Large intestine (tissue), 3 donors: ENCODE measurements around the gene ANK2. TPM values are rescaled to one million over a fixed set of nuclear protein-coding genes. Genes with fewer than 3 reads are reported as not detected.
A peak's percentile ranks its signal among the peaks of the same experiment; 100 is the strongest.

Experiments used
- DNase-seq, 2 donors: peaks; one replicate each; pipeline versions ENCODE4 v3.0.0 to v3.0.0-alpha.2; 2013
- H3K27ac ChIP-seq: one replicate; pipeline ENCODE4 v1.5.1; 2013; ENCODE audit warnings: low read length
- H3K27me3 ChIP-seq: 2 replicates; pipeline ENCODE4 v1.6.1; 2013; ENCODE audit warnings: low read length; ENCODE audit not compliant: control insufficient read depth, insufficient read depth
- H3K36me3 ChIP-seq: 2 replicates; pipeline ENCODE4 v1.6.1; 2013; ENCODE audit warnings: low read length; ENCODE audit not compliant: control insufficient read depth, insufficient read depth
- H3K4me1 ChIP-seq: one replicate; pipeline ENCODE4 v1.6.1; 2013; ENCODE audit warnings: low read length; ENCODE audit not compliant: control insufficient read depth, insufficient read depth
- H3K4me3 ChIP-seq: one replicate; pipeline ENCODE4 v1.5.1; 2013; ENCODE audit warnings: low read length
- H3K9me3 ChIP-seq: one replicate; pipeline ENCODE4 v1.6.1; 2013; ENCODE audit warnings: mild to moderate bottlenecking, low read depth, low read length, moderate library complexity; ENCODE audit not compliant: control insufficient read depth
- WGBS: methylation state at CpG from one replicate; pipeline ENCODE4 v1.1.5; 2013; ENCODE audit warnings: low lambda C conversion rate; ENCODE audit not compliant: insufficient coverage; 5-methylcytosine and 5-hydroxymethylcytosine counted together
- polyA plus RNA-seq: library from polyadenylated mRNA; unstranded; fragments of 120-200 nt; gene quantifications from one replicate; pipeline ENCODE4 v1.2.1, GENCODE V29; 2013

Gene ANK2
- polyA plus RNA-seq, 1 donor: 50.4 TPM

DNA sequence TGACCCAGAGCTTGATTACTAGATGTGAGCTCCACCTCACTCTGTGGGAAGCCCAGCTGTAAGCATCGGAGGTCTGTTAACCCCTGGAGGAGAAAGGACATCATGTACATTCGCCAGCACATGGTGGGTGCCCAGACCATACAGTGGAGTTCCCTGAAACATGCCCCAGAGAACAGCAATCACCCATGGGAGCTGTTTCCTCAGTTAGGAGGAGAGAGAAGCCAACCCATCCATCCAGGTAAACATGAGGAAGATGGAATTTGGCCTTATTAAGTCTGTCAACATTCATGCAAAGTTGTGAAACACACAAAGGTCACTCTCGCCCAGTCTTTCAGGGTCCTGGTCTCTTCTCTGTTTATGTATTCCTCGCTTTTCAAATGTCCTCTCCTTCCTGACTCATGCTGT is 354.7 kb downstream of the ANK2 start:
- no peaks in the 10 kb centered on the region for H3K36me3 ChIP-seq
- 7% methylated on average over 2 of the region's 4 CpGs for WGBS
- no peaks in the 10 kb centered on the region for H3K9me3 ChIP-seq
- H3K4me1 ChIP-seq: peaks cover 26% of the 10 kb centered on the region
- H3K27me3 ChIP-seq: no peaks in the 10 kb centered on the region
- DNase-seq: peak; percentile 75 to 90
- H3K4me3 ChIP-seq: no peak overlapping the region
- peak overlapping the region; percentile 92 for H3K27ac ChIP-seq

DNA sequence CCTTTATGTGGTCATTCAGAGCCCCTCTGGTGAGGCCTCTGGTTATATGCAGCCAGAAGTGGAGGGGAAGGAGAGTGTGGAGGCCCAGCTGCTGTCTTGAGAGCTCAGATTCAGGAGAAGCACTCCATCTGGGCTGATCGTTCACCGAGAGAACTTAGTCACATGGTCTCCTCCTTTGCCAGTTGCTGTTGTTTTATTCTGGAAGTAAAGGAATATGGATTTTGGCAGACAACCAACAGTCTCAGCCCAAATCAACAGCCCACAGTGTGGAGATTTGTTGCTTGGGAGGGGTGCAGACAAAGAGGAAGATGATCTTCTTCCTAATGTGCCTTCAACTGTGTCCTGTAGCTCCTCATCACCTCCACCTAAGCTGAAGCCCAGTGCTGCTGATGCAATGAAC is 355.4 kb downstream of the ANK2 start:
- H3K27ac ChIP-seq: peak overlapping the region; percentile 92
- H3K4me3 ChIP-seq: no peak overlapping the region
- peaks cover 26% of the 10 kb centered on the region for H3K4me1 ChIP-seq
- H3K9me3 ChIP-seq: no peaks in the 10 kb centered on the region
- DNase-seq: no peak
- no CpG with 5 or more reads among the region's 2 CpGs for WGBS
- H3K27me3 ChIP-seq: no peaks in the 10 kb centered on the region
- no peaks in the 10 kb centered on the region for H3K36me3 ChIP-seq

DNA sequence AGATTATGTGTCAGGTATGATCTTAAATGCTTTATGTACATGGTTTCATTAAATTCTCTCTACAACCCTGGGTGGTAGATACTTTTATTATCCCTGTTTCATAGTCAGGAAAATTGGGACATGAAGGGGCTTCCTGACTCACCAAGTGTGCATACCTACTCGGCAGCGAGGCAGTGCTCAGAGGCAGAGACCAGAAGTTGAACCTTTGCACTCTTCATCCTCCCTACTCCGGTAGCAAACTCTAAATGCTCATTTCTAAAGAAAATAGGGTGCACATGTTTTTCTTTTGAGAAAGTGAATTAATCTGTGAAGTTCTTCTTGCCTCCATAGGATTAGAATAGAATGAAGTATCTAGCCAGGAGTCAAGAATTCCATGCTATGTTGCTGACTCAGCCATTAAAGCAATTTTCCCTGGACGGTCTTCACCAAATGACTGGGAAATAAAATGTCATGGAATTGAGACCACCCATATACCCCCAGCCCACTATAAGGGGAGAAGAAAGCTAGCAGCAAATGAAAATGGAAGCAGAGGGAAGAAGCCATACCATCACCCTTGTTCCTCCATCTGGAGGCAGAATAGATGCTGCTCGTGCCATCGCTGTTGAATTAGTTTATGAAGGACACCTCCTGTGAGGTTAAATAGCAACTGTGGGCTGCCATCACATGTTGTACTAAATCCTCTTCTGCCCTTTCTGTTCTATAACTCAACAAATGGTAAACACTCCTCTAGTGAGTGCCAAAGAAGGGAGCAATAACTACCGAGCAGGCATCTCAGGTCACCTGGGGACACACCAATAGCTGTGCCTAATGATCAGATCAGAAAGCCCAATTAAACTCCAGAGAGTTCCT is 356.6 kb downstream of the ANK2 start:
- Histone ChIP-seq H3K9me3 (no peaks in the 10 kb centered on the region), H3K4me3 (no peak overlapping the region), H3K27me3 (no peaks in the 10 kb centered on the region), H3K36me3 (no peaks in the 10 kb centered on the region), H3K4me1 (peaks cover 26% of the 10 kb centered on the region), H3K27ac (peak overlapping the region; percentile 92)
- no peak for DNase-seq
- WGBS: no CpG with 5 or more reads among the region's 7 CpGs

DNA sequence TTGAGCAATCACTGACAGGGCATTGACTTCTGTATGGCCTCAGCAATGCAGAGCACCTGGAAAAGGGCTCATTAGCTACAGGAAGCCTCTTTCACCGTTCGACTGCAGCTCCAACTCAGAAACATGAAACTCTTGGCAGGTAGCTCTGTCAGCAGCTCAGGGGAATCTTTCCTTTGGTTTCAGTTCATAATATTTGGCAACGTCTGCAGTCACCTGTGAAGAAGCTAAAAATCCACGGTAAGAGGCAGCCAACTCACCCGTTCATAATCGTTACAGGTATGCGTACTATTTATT is 357.2 kb downstream of the ANK2 start:
- Histone ChIP-seq H3K4me1 (peaks cover 26% of the 10 kb centered on the region), H3K9me3 (no peaks in the 10 kb centered on the region), H3K27ac (no peak overlapping the region), H3K27me3 (no peaks in the 10 kb centered on the region), H3K36me3 (no peaks in the 10 kb centered on the region), H3K4me3 (no peak overlapping the region)
- no peak for DNase-seq
- WGBS: no CpG with 5 or more reads among the region's 7 CpGs

DNA sequence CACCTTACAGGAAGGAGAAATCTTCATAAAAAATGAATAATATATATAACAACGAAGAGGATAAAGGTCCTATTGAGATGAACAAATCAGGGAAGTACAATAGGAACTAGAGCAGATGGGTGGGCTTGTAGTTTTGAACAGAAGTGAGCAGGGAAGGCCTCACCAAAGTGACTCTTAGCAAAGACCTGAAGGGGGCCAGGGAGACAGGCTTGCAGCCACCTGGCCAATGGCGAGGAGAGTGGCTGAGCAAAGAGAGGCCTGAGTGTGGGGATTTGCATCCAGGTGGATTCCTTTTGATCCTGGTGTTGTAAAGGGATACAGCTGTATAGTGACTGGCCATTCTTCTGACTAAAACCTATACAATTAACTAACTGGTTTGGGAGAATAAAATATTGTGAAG is 358.0 kb downstream of the ANK2 start:
- H3K36me3 ChIP-seq: no peaks in the 10 kb centered on the region
- H3K9me3 ChIP-seq: no peaks in the 10 kb centered on the region
- H3K27me3 ChIP-seq: no peaks in the 10 kb centered on the region
- WGBS: 100% methylated on average over 1 of the region's 2 CpGs
- H3K4me3 ChIP-seq: no peak overlapping the region
- H3K27ac ChIP-seq: no peak overlapping the region
- peaks cover 26% of the 10 kb centered on the region for H3K4me1 ChIP-seq
- DNase-seq: no peak

DNA sequence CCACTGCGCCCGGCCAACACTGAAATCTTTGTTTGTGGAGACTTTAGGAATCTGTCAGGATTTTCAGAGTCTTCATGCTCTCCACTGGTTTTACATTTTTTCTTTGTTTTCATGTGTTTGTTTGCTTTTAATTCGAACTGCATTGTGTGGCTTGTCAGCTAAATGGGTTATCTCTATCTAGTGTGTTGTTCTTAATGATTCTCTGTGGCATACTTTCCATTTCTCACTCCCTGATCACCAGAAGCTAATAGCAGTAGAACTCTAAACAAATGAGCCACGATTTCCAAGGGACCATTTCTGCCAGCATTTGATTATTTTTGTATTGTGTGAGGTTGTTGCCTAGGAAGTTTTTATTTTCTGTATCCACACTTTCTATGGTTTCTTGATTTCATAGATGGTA is 359.7 kb downstream of the ANK2 start:
- no peaks in the 10 kb centered on the region for H3K36me3 ChIP-seq
- H3K4me1 ChIP-seq: peaks cover 19% of the 10 kb centered on the region
- 71% methylated on average over 1 of the region's 4 CpGs for WGBS
- H3K27me3 ChIP-seq: no peaks in the 10 kb centered on the region
- no peak overlapping the region for H3K4me3 ChIP-seq
- H3K27ac ChIP-seq: no peak overlapping the region
- no peaks in the 10 kb centered on the region for H3K9me3 ChIP-seq
- DNase-seq: no peak

DNA sequence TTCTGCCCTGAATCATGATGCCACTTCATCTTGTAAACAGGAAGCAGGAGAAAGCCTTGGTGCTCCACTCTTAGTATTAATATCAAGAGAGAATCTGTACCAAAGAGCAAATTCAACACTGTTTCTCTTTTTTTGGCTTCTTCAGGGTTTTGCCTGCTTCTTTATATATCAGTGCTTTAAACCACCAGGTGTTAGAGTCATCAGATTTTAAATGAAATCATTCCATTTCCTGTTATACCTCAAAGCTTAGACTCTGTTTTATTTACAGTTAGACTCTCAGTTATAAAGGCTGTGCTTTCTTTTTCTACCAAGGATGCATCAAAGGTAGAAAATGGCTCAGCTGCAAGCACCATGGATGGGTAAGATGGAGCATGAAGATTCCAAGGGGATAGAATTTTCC is 361.2 kb downstream of the ANK2 start:
- DNase-seq: no peak
- Histone ChIP-seq H3K27me3 (no peaks in the 10 kb centered on the region), H3K4me3 (no peak overlapping the region), H3K4me1 (peaks cover 7% of the 10 kb centered on the region), H3K36me3 (no peaks in the 10 kb centered on the region), H3K9me3 (no peaks in the 10 kb centered on the region), H3K27ac (no peak overlapping the region)

DNA sequence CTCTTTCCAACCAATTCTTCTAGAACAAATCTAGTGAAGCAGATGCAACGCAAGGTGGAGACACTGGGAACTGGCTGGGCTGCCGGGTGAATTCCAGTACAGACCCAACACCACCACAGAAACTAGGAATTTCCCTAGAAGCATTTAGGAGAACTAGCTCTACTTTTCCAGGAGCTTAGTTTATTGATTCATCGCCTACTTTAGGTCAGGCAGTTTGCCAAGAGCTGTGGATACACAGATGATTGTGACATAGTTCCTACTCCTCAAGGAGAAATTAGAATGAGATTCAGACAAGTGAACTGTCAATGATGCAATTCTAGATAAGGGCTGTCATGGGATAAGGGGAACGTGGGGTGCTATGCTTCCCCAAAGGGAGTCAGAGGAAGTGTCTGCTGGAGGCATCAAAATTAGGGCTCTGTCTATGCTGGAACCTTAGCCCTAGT is 362.1 kb downstream of the ANK2 start:
- no peaks in the 10 kb centered on the region for H3K4me1 ChIP-seq
- no CpG with 5 or more reads among the region's 4 CpGs for WGBS
- no peaks in the 10 kb centered on the region for H3K36me3 ChIP-seq
- H3K27me3 ChIP-seq: no peaks in the 10 kb centered on the region
- peak; percentile 39 to 56 for DNase-seq
- H3K9me3 ChIP-seq: no peaks in the 10 kb centered on the region
- H3K4me3 ChIP-seq: no peak overlapping the region
- H3K27ac ChIP-seq: peak overlapping the region; percentile 57

DNA sequence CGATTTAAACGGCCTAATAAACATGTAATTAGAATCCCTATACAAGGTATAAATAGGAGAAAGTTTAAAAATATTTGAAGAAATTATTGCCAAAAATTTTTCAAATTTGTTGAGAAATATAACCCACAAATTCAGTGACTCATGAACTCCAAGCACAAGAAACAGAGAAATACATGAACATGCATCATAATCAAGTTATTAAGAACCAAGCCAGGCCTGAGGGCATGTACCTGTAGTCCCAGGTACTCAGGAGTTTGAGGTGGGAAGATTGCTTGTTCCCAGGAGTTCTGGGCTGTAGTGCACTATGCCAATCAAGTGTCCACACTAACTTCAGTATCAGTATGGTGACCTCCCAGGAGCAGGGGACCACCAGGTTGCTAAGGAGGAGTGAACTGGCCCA is 370.2 kb downstream of the ANK2 start:
- H3K4me3 ChIP-seq: no peak overlapping the region
- peaks cover 5% of the 10 kb centered on the region for H3K9me3 ChIP-seq
- H3K27me3 ChIP-seq: no peaks in the 10 kb centered on the region
- 100% methylated on average over 2 of the region's 2 CpGs for WGBS
- H3K4me1 ChIP-seq: no peaks in the 10 kb centered on the region
- no peaks in the 10 kb centered on the region for H3K36me3 ChIP-seq
- no peak overlapping the region for H3K27ac ChIP-seq
- DNase-seq: no peak

DNA sequence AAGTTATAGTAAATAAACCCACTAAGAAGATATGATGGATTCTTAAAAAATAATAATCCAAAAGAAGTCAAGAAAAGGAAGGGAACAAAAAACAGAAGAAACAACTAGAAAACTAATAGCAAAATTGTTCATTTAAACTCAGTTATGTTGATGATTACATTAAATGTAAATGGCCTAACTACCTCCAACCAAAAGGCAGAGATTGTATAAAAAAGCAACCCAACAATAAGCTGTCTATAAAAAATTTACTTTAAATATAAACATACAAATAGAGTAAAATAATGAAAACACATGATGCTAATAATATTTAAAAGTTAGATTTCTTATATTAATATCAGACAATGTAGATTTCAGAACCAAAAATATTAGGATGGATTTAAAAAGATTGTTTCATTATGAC is 371.5 kb downstream of the ANK2 start:
- peaks cover 5% of the 10 kb centered on the region for H3K9me3 ChIP-seq
- H3K36me3 ChIP-seq: no peaks in the 10 kb centered on the region
- no peaks in the 10 kb centered on the region for H3K27me3 ChIP-seq
- H3K4me1 ChIP-seq: no peaks in the 10 kb centered on the region
- H3K4me3 ChIP-seq: no peak overlapping the region
- DNase-seq: no peak
- H3K27ac ChIP-seq: no peak overlapping the region

DNA sequence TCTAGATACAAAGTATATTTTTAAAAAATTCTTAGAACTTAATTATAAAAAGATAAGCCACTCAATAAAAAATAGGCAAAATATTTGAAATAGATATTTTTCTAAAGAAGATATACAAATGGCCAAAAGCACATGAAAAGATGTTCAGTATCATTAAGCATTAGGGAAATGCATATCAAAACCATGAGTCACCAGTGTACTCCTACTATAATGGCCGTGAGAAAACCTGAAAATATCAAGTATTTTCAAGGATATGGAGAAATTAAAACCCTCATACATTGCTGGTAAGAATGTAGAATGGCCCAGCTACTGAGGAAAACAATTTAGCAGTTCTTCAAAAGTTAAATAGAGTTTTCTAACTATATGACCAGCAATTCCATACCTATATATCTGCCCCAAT is 374.2 kb downstream of the ANK2 start:
- no peaks in the 10 kb centered on the region for H3K36me3 ChIP-seq
- H3K4me1 ChIP-seq: no peaks in the 10 kb centered on the region
- H3K9me3 ChIP-seq: peaks cover 5% of the 10 kb centered on the region
- no peak overlapping the region for H3K4me3 ChIP-seq
- no peak overlapping the region for H3K27ac ChIP-seq
- no peaks in the 10 kb centered on the region for H3K27me3 ChIP-seq
- no CpG with 5 or more reads among the region's 1 CpG for WGBS
- DNase-seq: no peak
